ENCODE results near the gene CLIP1.

Gene CLIP1

GRCh38 chr12:122243965-122244364 lies 178.5 kb downstream of the CLIP1 start:
- DNase-seq: no peak

GRCh38 chr12:122238861-122239260 lies 183.6 kb downstream of the CLIP1 start:
- DNase-seq: no peak

GRCh38 chr12:122235741-122236140 lies 186.7 kb downstream of the CLIP1 start:
- no peak for DNase-seq

GRCh38 chr12:122232691-122233090 lies 189.8 kb downstream of the CLIP1 start:
- no peak for DNase-seq

GRCh38 chr12:122230798-122231197 lies 191.7 kb downstream of the CLIP1 start:
- DNase-seq: no peak

- no peak for DNase-seq
Measured at GRCh38 chr12:122228092-122228491, 194.4 kb downstream of the CLIP1 start.

- peak; percentile 30 to 32 for DNase-seq
Measured at GRCh38 chr12:122227341-122227740, 195.1 kb downstream of the CLIP1 start.

- DNase-seq: no peak
Measured at GRCh38 chr12:122226366-122227125, 195.9 kb downstream of the CLIP1 start.

- DNase-seq: peak; percentile 98 to 100
Measured at GRCh38 chr12:122225683-122226365, 196.6 kb downstream of the CLIP1 start, which contains the start of gene DIABLO. DIABLO (minus strand) TSS chr12:122226052; CDS start chr12:122226014, 38 bp downstream.
